Spleen (tissue), 7 donors: Measurements from ENCODE around the gene DSTYK.

Experiments used
- CTCF ChIP-seq, 11 experiments: fragments of 200-600 bp in 7 of 11; fragments of 450-650 bp in 4 of 11; sonication (generic) in 4 of 11; IDR thresholded peaks in 8 of 11; conservative IDR thresholded peaks in 3 of 11; 1 replicate in 7 of 11; 2 replicates in 4 of 11; pipeline versions ENCODE4 v1.4.0 to v1.8.0; 2016 to 2021; ENCODE audit warnings: antibody characterized with exemption in 11 of 11, inconsistent platforms in 4 of 11, mild to moderate bottlenecking in 1 of 11
- POLR2A ChIP-seq, 3 donors: fragments of 450-650 bp; IDR thresholded peaks; one replicate each; pipeline ENCODE4 v1.5.1; 2017; ENCODE audit warnings: antibody characterized with exemption in 3 of 3, mild to moderate bottlenecking in 1 of 3
- POLR2AphosphoS5 ChIP-seq, 3 donors: sonication (generic); formaldehyde crosslinking; IDR thresholded peaks; one replicate each; pipeline ENCODE4 v1.5.1; 2017; ENCODE audit warnings: antibody characterized with exemption in 3 of 3
- donor health status: DM: no; HTN: no; CAD: no; lungs with moderate emphysema.
- donor health status: DM: no; HTN: no; CAD: no.
- donor health status: DM: no; HTN: no; CAD: no.

GRCh38 chr1:205204552-205204951, 7.0 kb downstream of the DSTYK start:
- TF ChIP-seq CTCF (IDR thresholded peaks at IDR 0.05 in 8 of 11, conservative IDR thresholded peaks at IDR 0.05 in 3 of 11) = no peak
- TF ChIP-seq POLR2A (IDR thresholded peaks at IDR 0.05) = no peak
- no peak for TF ChIP-seq POLR2AphosphoS5 (IDR thresholded peaks at IDR 0.05)
